ENCODE measurements around the gene SASS6.

GRCh38 chr1:100101564-100101963 is 31.2 kb downstream of the SASS6 start:
- no peak for TF ChIP-seq CTCF (IDR thresholded peaks at IDR 0.05; ENCODE audit: low read depth, low read length, poor library complexity, severe bottlenecking)
- TF ChIP-seq EZH2phosphoT487 (IDR thresholded peaks at IDR 0.05; ENCODE audit: borderline replicate concordance, low read length) = no peak
